ENCODE results near the gene OR4L1. TPM values are rescaled to one million over a fixed set of nuclear protein-coding genes. Genes with fewer than 3 reads are reported as not detected.

Gene OR4L1
- total and polyA plus RNA-seq, 2 of the 4 experiments (the other 2 are of a cell fraction): not detected

- DNase-seq: no peak
- no peak overlapping the region for H2BK120ac ChIP-seq (ENCODE audit: low read depth, low read length)
- ATAC-seq (ENCODE audit: low read depth): no peak
- intact Hi-C loops (cut with micrococcal nuclease): no loop called here
- no peak overlapping the region for H3K4ac ChIP-seq (ENCODE audit: low read depth, low read length)
- no peaks in the 10 kb centered on the region for H3K4me1 ChIP-seq (ENCODE audit: control insufficient read depth, insufficient read depth, low read length)
- H3K23ac ChIP-seq (ENCODE audit: low read depth, low read length): no peak overlapping the region
- H3K9me3 ChIP-seq (ENCODE audit: control insufficient read depth, insufficient read depth, low read length): peaks cover 4% of the 10 kb centered on the region
- no peaks in the 10 kb centered on the region for H4K20me1 ChIP-seq (ENCODE audit: insufficient read depth, low read length)
- WGBS, 2 experiments (ENCODE audit: extremely low coverage in 2 of 2, insufficient read length in 1 of 2): 0% methylated on average over 1 of the region's 1 CpG; no CpG with 5 or more reads in 1 of the 2 experiments
- H2BK15ac ChIP-seq (ENCODE audit: low read depth, low read length): no peak overlapping the region
- no peak overlapping the region for H4K8ac ChIP-seq (ENCODE audit: low read depth in 2 of 2, low read length in 2 of 2)
- no peak overlapping the region for H3K27ac ChIP-seq (ENCODE audit: insufficient read depth, low read length)
- H3K79me1 ChIP-seq (ENCODE audit: low read depth in 1 of 2, low read length in 2 of 2): no peaks in the 10 kb centered on the region
- ChIA-PET CTCF (no interaction called here), POLR2A (ENCODE audit: unreplicated experiment) (no interaction called here)
- no peak overlapping the region for H2AK5ac ChIP-seq (ENCODE audit: low read depth, low read length)
- in situ Hi-C loops (cut with MboI; ENCODE audit: low sequenced_read_pairs): no loop called here
- no peak overlapping the region for H4K91ac ChIP-seq (ENCODE audit: insufficient read depth, low read depth, low read length)
- no peaks in the 10 kb centered on the region for H3K9me1 ChIP-seq (ENCODE audit: insufficient read depth, low read length)
- TF ChIP-seq CHD1 (IDR thresholded peaks at IDR 0.05; ENCODE audit: low read depth, low read length) (no peak), MAZ (IDR thresholded peaks at IDR 0.05; ENCODE audit: borderline replicate concordance, low read depth, low read length) (no peak), RCOR1 (IDR thresholded peaks at IDR 0.05; ENCODE audit: insufficient replicate concordance, low read length) (no peak), RAD21 (IDR thresholded peaks at IDR 0.05; ENCODE audit: low read length) (no peak), MAFK (IDR thresholded peaks at IDR 0.05; ENCODE audit: low read depth, low read length) (no peak), CEBPB (IDR thresholded peaks at IDR 0.05; ENCODE audit: low read depth, low read length) (no peak), RFX5 (IDR thresholded peaks at IDR 0.05; ENCODE audit: low read depth, low read length) (no peak), NFE2L2 (IDR thresholded peaks at IDR 0.05; ENCODE audit: low read depth, low read length) (no peak), CTCF (conservative IDR thresholded peaks at IDR 0.05; ENCODE audit: low read depth, low read length) (no peak), BHLHE40 (IDR thresholded peaks at IDR 0.05; ENCODE audit: low read depth, low read length) (no peak), MXI1 (IDR thresholded peaks at IDR 0.05; ENCODE audit: borderline replicate concordance, low read depth, low read length) (no peak), SMC3 (IDR thresholded peaks at IDR 0.05; ENCODE audit: low read depth, low read length) (no peak), POLR2A (IDR thresholded peaks at IDR 0.05; ENCODE audit: low read depth, low read length) (no peak), FOS (IDR thresholded peaks at IDR 0.05; ENCODE audit: low read depth, low read length) (no peak)
- no peaks in the 10 kb centered on the region for H3K36me3 ChIP-seq (ENCODE audit: control insufficient read depth, insufficient read depth, low read length)
- no peak overlapping the region for H3K4me2 ChIP-seq (ENCODE audit: low read depth, low read length)
- no peak overlapping the region for H4K5ac ChIP-seq (ENCODE audit: low read depth, low read length)
- no peak overlapping the region for H3K4me3 ChIP-seq (ENCODE audit: insufficient read depth, low read depth, low read length)
- H2AFZ ChIP-seq (replicated peaks; ENCODE audit: low read length, poor library complexity): no peak overlapping the region
- no peaks in the 10 kb centered on the region for H3K27me3 ChIP-seq (ENCODE audit: control insufficient read depth, insufficient read depth, low read length)
- no TSS peak for BruUV-seq (replicated peaks)
- no peak overlapping the region for H3K9ac ChIP-seq (ENCODE audit: low read depth, low read length)
- dilution Hi-C loops (cut with HindIII; ENCODE audit: low sequenced_read_pairs, unreplicated experiment): no loop called here
- H2BK20ac ChIP-seq (ENCODE audit: low read depth, low read length): no peak overlapping the region
- no peak overlapping the region for H3K14ac ChIP-seq (replicated peaks; ENCODE audit: low read depth, low read length)
- no peak overlapping the region for H3K18ac ChIP-seq (ENCODE audit: low read depth, low read length)
- no peak overlapping the region for H3K56ac ChIP-seq (ENCODE audit: extremely low read depth, insufficient read depth, low read length)
- no peak overlapping the region for H2AK9ac ChIP-seq (replicated peaks; ENCODE audit: low read depth, low read length, poor library complexity)
- H2BK5ac ChIP-seq (ENCODE audit: low read depth, low read length, poor library complexity, severe bottlenecking): no peak overlapping the region
These were observed 11.6 kb upstream of the OR4L1 start for GRCh38 chr14:20048202-20048601.

Data from IMR-90 (cell line).